ENCODE measurements around the gene UBE2V1. TPM values are rescaled to one million over a fixed set of nuclear protein-coding genes. Genes with fewer than 3 reads are reported as not detected.

UBE2V1 gene
- polyA plus RNA-seq, 1 donor, result 131 TPM

- H3K4me3 ChIP-seq (ENCODE audit: low read length), result no peak overlapping the region
- no peaks in the 10 kb centered on the region for H3K27me3 ChIP-seq (ENCODE audit: control insufficient read depth, insufficient read depth, low read length)
- no peak overlapping the region for H3K27ac ChIP-seq (ENCODE audit: low read length)
- no CpG with 5 or more reads among the region's 16 CpGs for WGBS (ENCODE audit: insufficient coverage, low lambda C conversion rate)
- no peaks in the 10 kb centered on the region for H3K9me3 ChIP-seq (ENCODE audit: control insufficient read depth, low read depth, low read length)
- peaks cover 30% of the 10 kb centered on the region for H3K4me1 ChIP-seq (ENCODE audit: control insufficient read depth, insufficient read depth, low read length)
- H3K36me3 ChIP-seq (ENCODE audit: control insufficient read depth, insufficient read depth, low read length), result peaks cover 24% of the 10 kb centered on the region
- no peak for DNase-seq
These were observed 36.7 kb upstream of the UBE2V1 start for GRCh38 chr20:50149481-50150254.

- WGBS (ENCODE audit: insufficient coverage, low lambda C conversion rate), result no CpG with 5 or more reads among the region's 17 CpGs
- Histone ChIP-seq H3K4me1 (ENCODE audit: control insufficient read depth, insufficient read depth, low read length) (peaks cover 14% of the 10 kb centered on the region), H3K9me3 (ENCODE audit: control insufficient read depth, low read depth, low read length) (no peaks in the 10 kb centered on the region), H3K4me3 (ENCODE audit: low read length) (no peak overlapping the region), H3K27ac (ENCODE audit: low read length) (no peak overlapping the region), H3K36me3 (ENCODE audit: control insufficient read depth, insufficient read depth, low read length) (peaks cover 40% of the 10 kb centered on the region), H3K27me3 (ENCODE audit: control insufficient read depth, insufficient read depth, low read length) (no peaks in the 10 kb centered on the region)
- no peak for DNase-seq
These were observed 34.0 kb upstream of the UBE2V1 start for GRCh38 chr20:50146732-50147662.

GRCh38 chr20:50146214-50146613 lies 33.3 kb upstream of the UBE2V1 start:
- DNase-seq, result no peak
- Histone ChIP-seq H3K27ac (ENCODE audit: low read length) (no peak overlapping the region), H3K4me3 (ENCODE audit: low read length) (no peak overlapping the region), H3K27me3 (ENCODE audit: control insufficient read depth, insufficient read depth, low read length) (no peaks in the 10 kb centered on the region), H3K36me3 (ENCODE audit: control insufficient read depth, insufficient read depth, low read length) (peaks cover 48% of the 10 kb centered on the region), H3K4me1 (ENCODE audit: control insufficient read depth, insufficient read depth, low read length) (peaks cover 6% of the 10 kb centered on the region), H3K9me3 (ENCODE audit: control insufficient read depth, low read depth, low read length) (no peaks in the 10 kb centered on the region)
- WGBS (ENCODE audit: insufficient coverage, low lambda C conversion rate), result no CpG with 5 or more reads among the region's 6 CpGs

- Histone ChIP-seq H3K27me3 (ENCODE audit: control insufficient read depth, insufficient read depth, low read length) (no peaks in the 10 kb centered on the region), H3K4me1 (ENCODE audit: control insufficient read depth, insufficient read depth, low read length) (peaks cover 2% of the 10 kb centered on the region), H3K36me3 (ENCODE audit: control insufficient read depth, insufficient read depth, low read length) (peaks cover 53% of the 10 kb centered on the region), H3K27ac (ENCODE audit: low read length) (no peak overlapping the region), H3K4me3 (ENCODE audit: low read length) (no peak overlapping the region), H3K9me3 (ENCODE audit: control insufficient read depth, low read depth, low read length) (no peaks in the 10 kb centered on the region)
- no peak for DNase-seq
- WGBS (ENCODE audit: insufficient coverage, low lambda C conversion rate), result 100% methylated on average over 1 of the region's 6 CpGs
These were observed 32.6 kb upstream of the UBE2V1 start for GRCh38 chr20:50145566-50145965.

- no peaks in the 10 kb centered on the region for H3K4me1 ChIP-seq (ENCODE audit: control insufficient read depth, insufficient read depth, low read length)
- no peaks in the 10 kb centered on the region for H3K9me3 ChIP-seq (ENCODE audit: control insufficient read depth, low read depth, low read length)
- no peak overlapping the region for H3K4me3 ChIP-seq (ENCODE audit: low read length)
- H3K36me3 ChIP-seq (ENCODE audit: control insufficient read depth, insufficient read depth, low read length), result peaks cover 59% of the 10 kb centered on the region
- H3K27ac ChIP-seq (ENCODE audit: low read length), result no peak overlapping the region
- no peak for DNase-seq
- WGBS (ENCODE audit: insufficient coverage, low lambda C conversion rate), result 86% methylated on average over 1 of the region's 4 CpGs
- H3K27me3 ChIP-seq (ENCODE audit: control insufficient read depth, insufficient read depth, low read length), result no peaks in the 10 kb centered on the region
These were observed 31.4 kb upstream of the UBE2V1 start for GRCh38 chr20:50144362-50144761.

GRCh38 chr20:50142812-50143211 lies 29.9 kb upstream of the UBE2V1 start:
- WGBS (ENCODE audit: insufficient coverage, low lambda C conversion rate), result 90% methylated on average over 2 of the region's 6 CpGs
- no peak for DNase-seq
- no peak overlapping the region for H3K4me3 ChIP-seq (ENCODE audit: low read length)
- peaks cover 54% of the 10 kb centered on the region for H3K36me3 ChIP-seq (ENCODE audit: control insufficient read depth, insufficient read depth, low read length)
- H3K27ac ChIP-seq (ENCODE audit: low read length), result no peak overlapping the region
- H3K27me3 ChIP-seq (ENCODE audit: control insufficient read depth, insufficient read depth, low read length), result no peaks in the 10 kb centered on the region
- no peaks in the 10 kb centered on the region for H3K9me3 ChIP-seq (ENCODE audit: control insufficient read depth, low read depth, low read length)
- H3K4me1 ChIP-seq (ENCODE audit: control insufficient read depth, insufficient read depth, low read length), result no peaks in the 10 kb centered on the region

GRCh38 chr20:50141811-50142561 lies 29.0 kb upstream of the UBE2V1 start:
- Histone ChIP-seq H3K27ac (ENCODE audit: low read length) (no peak overlapping the region), H3K36me3 (ENCODE audit: control insufficient read depth, insufficient read depth, low read length) (peaks cover 50% of the 10 kb centered on the region), H3K4me1 (ENCODE audit: control insufficient read depth, insufficient read depth, low read length) (no peaks in the 10 kb centered on the region), H3K4me3 (ENCODE audit: low read length) (no peak overlapping the region), H3K27me3 (ENCODE audit: control insufficient read depth, insufficient read depth, low read length) (no peaks in the 10 kb centered on the region), H3K9me3 (ENCODE audit: control insufficient read depth, low read depth, low read length) (no peaks in the 10 kb centered on the region)
- DNase-seq, result no peak
- 57% methylated on average over 1 of the region's 12 CpGs for WGBS (ENCODE audit: insufficient coverage, low lambda C conversion rate)

- Histone ChIP-seq H3K9me3 (ENCODE audit: control insufficient read depth, low read depth, low read length) (no peaks in the 10 kb centered on the region), H3K4me1 (ENCODE audit: control insufficient read depth, insufficient read depth, low read length) (no peaks in the 10 kb centered on the region), H3K36me3 (ENCODE audit: control insufficient read depth, insufficient read depth, low read length) (peaks cover 45% of the 10 kb centered on the region), H3K27ac (ENCODE audit: low read length) (no peak overlapping the region), H3K27me3 (ENCODE audit: control insufficient read depth, insufficient read depth, low read length) (no peaks in the 10 kb centered on the region), H3K4me3 (ENCODE audit: low read length) (no peak overlapping the region)
- 100% methylated on average over 2 of the region's 6 CpGs for WGBS (ENCODE audit: insufficient coverage, low lambda C conversion rate)
- no peak for DNase-seq
These were observed 28.2 kb upstream of the UBE2V1 start for GRCh38 chr20:50141018-50141675.

- Histone ChIP-seq H3K4me1 (ENCODE audit: control insufficient read depth, insufficient read depth, low read length) (no peaks in the 10 kb centered on the region), H3K27me3 (ENCODE audit: control insufficient read depth, insufficient read depth, low read length) (no peaks in the 10 kb centered on the region), H3K4me3 (ENCODE audit: low read length) (no peak overlapping the region), H3K36me3 (ENCODE audit: control insufficient read depth, insufficient read depth, low read length) (peaks cover 48% of the 10 kb centered on the region), H3K9me3 (ENCODE audit: control insufficient read depth, low read depth, low read length) (no peaks in the 10 kb centered on the region), H3K27ac (ENCODE audit: low read length) (no peak overlapping the region)
- DNase-seq, result no peak
- WGBS (ENCODE audit: insufficient coverage, low lambda C conversion rate), result 100% methylated on average over 4 of the region's 11 CpGs
These were observed 27.4 kb upstream of the UBE2V1 start for GRCh38 chr20:50140339-50140859.
